Measurements from ENCODE around the gene SEZ6.

The SEZ6 gene

GRCh38 chr17:28974451-28974850, 31.4 kb downstream of the SEZ6 start:
- DNase-seq, result no peak

DNA sequence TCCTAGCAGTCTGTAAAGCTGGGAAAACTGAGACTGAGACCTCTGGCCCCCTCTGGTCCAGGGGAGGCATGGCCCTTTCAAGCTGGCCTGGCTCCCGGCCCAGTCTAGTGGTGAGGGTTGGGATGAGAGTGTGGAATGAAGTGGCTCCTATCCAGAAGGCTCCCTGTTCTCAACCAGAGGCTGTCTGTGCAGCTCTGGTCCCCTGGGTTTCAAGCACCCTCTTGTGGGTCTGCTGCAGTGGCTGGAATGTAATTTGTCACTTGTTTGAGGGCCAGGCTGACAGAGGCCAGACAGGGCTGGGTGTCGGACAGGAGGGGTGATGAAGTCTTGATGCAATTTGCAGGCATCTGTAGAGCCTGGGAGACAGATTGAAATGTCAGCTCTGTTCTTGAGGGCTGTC, 32.4 kb downstream of the SEZ6 start:
- DNase-seq, result no peak

DNA sequence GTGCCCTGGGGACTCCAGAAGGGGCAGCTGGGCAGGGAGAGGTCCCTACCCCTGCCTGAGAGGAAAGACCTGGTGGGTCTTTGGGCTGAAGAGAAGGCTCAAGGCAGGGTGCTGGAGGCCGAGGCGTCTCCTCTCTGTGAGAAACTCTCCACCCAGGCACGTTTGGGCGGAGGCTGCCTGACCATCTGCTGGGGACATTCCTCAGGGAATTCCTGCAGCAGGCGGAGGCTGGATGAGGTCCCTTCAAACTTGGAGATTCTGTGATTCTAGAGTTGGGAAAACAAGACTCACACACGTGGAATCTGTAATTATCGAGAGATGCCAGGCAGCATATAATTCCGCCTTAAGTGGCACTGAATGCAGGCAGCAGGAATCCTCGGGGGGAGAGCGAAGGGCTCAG, 33.4 kb downstream of the SEZ6 start:
- no peak for DNase-seq

- no peak for DNase-seq
These were observed 35.0 kb downstream of the SEZ6 start for GRCh38 chr17:28970879-28971278.

- DNase-seq, result no peak
These were observed 36.0 kb downstream of the SEZ6 start for GRCh38 chr17:28969706-28970393.

GRCh38 chr17:28968914-28969295, 36.9 kb downstream of the SEZ6 start:
- DNase-seq, result no peak

GRCh38 chr17:28968231-28968913, 37.5 kb downstream of the SEZ6 start:
- peak; percentile 87 for DNase-seq

DNA sequence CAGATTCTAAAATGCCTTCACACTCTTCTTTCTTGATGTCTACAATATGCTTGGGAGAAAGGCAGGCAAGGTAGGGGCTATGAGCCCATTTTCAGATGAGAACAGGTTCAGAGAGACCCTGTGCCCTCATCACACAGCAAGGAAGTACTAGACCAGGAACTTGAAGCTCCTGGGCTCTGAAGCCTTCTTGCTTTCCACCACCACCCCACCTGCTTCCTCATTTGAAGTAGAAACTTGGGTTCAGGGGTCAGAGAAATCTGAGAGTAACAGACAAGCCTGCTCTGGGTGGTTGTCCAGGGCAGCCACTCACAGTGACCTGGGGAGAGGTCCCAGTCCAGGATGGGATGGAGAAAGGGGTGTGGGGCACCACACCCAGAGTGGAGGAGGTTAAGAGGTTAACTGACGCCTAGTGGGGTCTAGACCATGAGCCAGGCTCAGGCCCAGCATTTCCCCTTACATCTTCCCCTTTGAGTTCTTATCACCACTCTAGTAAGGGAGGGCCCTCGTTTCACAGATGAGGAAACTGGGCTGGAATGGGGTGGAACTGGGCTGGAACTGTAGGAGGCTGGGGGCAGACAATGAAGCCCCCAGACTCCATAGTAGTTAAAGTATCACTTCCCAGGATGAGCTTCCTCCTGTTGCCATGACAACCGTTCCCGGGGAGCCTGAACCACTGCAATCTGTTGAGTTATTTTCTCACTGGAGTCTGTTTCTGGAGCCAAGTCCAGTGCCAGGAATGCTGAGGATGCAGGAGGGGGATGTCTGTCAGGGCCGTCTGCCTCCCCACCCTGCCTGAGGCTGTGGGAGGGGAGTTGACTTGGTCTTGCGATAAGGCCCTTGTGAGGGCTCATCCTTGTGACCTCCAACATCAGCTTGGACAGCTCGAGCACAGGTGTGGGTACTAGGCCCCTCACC, 38.4 kb downstream of the SEZ6 start:
- no peak for DNase-seq

GRCh38 chr17:28963841-28964240, 42.0 kb downstream of the SEZ6 start:
- no peak for DNase-seq

DNA sequence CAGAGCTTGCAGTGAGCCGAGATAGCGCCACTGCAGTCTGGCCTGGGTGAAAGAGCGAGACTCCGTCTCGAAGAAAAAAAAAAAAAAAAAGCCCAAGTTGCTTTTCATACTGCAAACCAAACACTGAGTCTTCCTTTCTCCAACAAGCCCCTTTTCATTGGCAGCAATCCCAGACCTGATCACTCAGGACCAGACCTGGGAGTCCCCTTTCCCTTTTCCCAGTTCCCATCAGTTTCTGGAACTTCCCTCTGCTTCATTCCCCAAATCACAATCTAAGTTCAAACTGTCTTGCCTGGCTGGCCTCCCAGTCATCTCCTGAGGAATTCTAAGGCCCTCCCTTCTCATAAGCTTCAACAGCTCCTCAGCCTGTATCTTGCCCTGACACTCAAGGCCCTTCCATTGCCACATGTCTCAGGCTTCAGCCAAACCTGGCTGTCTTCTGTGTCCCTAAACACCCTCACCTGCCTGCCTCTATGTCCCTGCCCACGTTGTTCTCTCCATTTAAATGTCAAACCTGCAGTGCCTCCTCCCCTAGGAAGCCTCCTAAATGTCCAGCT, 42.7 kb downstream of the SEZ6 start:
- DNase-seq, result no peak

DNA sequence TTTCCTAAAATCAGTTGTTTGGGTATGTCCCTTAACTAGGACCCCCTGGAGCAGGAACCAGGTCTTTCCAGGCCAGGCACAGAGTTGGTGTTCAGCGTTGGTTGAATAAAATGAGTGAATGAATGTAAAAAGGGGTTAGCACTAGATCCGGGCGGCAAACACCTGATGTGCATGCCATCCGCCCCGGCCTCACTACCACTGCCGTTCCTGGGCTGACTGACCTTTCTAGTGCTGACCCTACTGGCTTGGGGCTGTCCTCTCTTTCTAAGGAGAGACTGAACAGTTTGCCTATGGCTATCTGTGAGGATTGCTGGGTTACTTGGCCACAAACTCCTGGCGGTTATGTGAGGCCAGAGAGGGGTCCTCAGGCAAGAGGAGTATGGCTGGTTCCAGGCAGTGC, 44.4 kb downstream of the SEZ6 start:
- DNase-seq, result no peak

- no peak for DNase-seq
These were observed 45.4 kb downstream of the SEZ6 start for GRCh38 chr17:28960256-28961061.

- DNase-seq, result no peak
These were observed 46.4 kb downstream of the SEZ6 start for GRCh38 chr17:28959471-28959871.

DNA sequence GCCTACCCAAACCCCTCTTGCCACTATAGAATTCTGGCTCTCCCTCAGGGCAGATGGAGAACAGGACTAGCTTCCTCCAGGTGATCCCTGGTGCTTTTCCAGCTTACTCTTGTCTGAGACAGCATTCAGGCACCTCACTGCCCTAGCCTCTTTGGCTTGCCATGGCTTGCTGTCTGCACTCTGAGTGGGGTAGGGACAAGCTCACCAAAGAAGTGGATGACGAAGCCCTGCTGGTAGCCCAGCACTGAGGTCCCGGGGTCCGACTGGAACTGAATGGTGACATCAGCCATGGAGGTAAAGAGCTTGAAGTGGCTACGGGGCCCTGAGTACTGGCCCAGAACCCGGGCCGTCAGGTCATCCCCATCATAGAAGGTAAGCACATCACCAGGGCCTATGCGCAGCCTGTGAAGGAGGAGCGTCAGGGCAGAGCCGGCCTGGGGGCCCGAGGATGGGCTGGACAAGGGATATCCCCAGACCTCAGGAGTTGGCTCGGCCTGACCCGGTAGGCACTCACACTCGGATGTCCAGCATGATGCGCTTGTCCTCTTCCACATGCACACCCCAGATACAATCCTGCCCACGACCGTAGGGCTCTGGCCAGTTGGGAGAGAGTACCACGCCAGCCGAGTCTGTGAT, 46.9 kb downstream of the SEZ6 start:
- no peak for DNase-seq

GRCh38 chr17:28957992-28958355, 47.9 kb downstream of the SEZ6 start:
- no peak for DNase-seq

DNA sequence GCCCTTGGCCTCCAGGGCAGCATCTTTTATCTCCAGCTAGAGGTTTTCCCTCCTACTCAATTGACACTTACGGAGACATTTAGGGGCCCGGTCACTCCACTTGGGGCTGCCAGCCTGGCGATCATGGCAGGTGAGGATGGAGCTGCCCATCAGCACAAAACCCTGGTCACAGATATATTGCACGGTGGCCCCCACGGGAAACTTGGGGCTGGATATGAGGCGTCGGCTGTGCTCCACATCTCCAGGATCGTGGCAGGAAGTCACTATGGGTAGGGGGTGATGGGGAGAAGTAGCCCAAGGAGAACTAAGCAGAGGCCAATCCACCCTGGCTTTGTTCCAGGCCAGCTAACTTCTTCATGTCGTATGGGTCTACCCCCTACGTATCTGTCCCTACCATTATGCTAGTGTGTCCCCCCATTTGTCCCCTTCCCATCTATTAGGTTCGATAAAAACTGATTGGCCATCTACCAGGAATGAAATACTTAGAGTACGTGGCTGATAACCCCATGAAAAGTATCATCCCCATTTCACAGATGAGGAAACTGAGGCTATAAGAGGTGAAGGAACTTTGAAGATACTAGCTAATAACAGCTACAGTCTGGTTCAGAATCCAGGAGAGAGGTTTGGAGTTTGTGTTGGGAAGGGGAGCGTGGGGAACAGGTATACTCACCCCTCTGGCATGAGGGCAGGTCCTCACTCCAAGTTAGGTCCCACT, 48.4 kb downstream of the SEZ6 start:
- no peak for DNase-seq

DNA sequence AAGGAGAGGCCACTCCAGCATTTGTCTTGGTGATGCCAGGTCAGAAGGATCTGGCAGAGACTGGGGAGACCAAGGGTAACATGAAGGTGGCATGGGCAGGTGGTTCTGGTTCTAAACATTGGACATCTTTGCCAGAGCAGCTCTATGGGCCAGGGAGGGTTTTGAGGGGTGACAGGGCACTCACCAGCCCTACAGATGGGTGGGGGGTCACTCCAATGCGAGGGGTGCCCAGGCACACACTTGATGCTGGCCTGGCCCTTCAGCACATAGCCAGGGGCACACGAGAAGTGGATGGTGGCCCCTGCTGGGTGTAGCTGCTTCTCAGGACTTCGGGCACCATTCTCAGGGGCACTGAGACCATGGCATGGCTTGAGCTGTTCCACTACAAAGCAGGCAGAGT, 49.0 kb downstream of the SEZ6 start:
- DNase-seq, result no peak

- no peak for DNase-seq
These were observed 49.7 kb downstream of the SEZ6 start for GRCh38 chr17:28956112-28956511.

- DNase-seq, result no peak
These were observed 50.4 kb downstream of the SEZ6 start for GRCh38 chr17:28955408-28955807.

GRCh38 chr17:28954886-28955285, 50.9 kb downstream of the SEZ6 start:
- no peak for DNase-seq

- DNase-seq, result peak; percentile 74
These were observed 52.3 kb downstream of the SEZ6 start for GRCh38 chr17:28953444-28954118.
